ENCODE data around the gene PLB1. TPM values are rescaled to one million over a fixed set of nuclear protein-coding genes. Genes with fewer than 3 reads are reported as not detected.

PLB1 gene
- total RNA-seq, 1 experiment from 2014 or later, result 0.40 TPM

GRCh38 chr2:28533044-28533680, 37.3 kb downstream of the PLB1 start:
- H3K36me3 ChIP-seq (ENCODE audit: low read depth, low read length), result no peaks in the 10 kb centered on the region
- H3K4me3 ChIP-seq (ENCODE audit: low read length), result no peak overlapping the region
- H3K4me2 ChIP-seq (ENCODE audit: low read length), result no peak overlapping the region
- H3K9ac ChIP-seq (ENCODE audit: low read length), result no peak overlapping the region
- TF ChIP-seq CTCF (conservative IDR thresholded peaks at IDR 0.05; ENCODE audit: low read depth, low read length), result no peak
- no peak for TF ChIP-seq EZH2 (IDR thresholded peaks at IDR 0.05; ENCODE audit: low read length, unreplicated experiment)
- TF ChIP-seq EZH2phosphoT487 (IDR thresholded peaks at IDR 0.05; ENCODE audit: borderline replicate concordance, low read length), result no peak
- H2AFZ ChIP-seq (ENCODE audit: low read length), result no peak overlapping the region
- CTCF ChIA-PET, result no interaction called here
- H3K9me3 ChIP-seq (ENCODE audit: low read length), result no peaks in the 10 kb centered on the region
- no peaks in the 10 kb centered on the region for H3F3A ChIP-seq (ENCODE audit: low read length, unreplicated experiment)
- BruUV-seq (replicated peaks), result no TSS peak
- DNase-seq, result no peak
- POLR2A ChIA-PET (ENCODE audit: unreplicated experiment), result no interaction called here
- H3K27me3 ChIP-seq (ENCODE audit: low read length), result no peaks in the 10 kb centered on the region
- no peaks in the 10 kb centered on the region for H4K20me1 ChIP-seq (ENCODE audit: low read length)
- no peaks in the 10 kb centered on the region for H3K4me1 ChIP-seq (ENCODE audit: insufficient read depth, low read length)
- ATAC-seq, result no peak
- intact Hi-C loops (cut with micrococcal nuclease), result no loop called here
- H3K79me2 ChIP-seq (ENCODE audit: low read length), result no peaks in the 10 kb centered on the region
- H3K9me2 ChIP-seq (replicated peaks; ENCODE audit: low read length), result no peaks in the 10 kb centered on the region
- no peak overlapping the region for H3K27ac ChIP-seq (ENCODE audit: low read length)

GRCh38 chr2:28534817-28535216, 39.0 kb downstream of the PLB1 start:
- no peak for DNase-seq
- no peaks in the 10 kb centered on the region for H3K36me3 ChIP-seq (ENCODE audit: low read depth, low read length)
- H3K9me3 ChIP-seq (ENCODE audit: low read length), result no peaks in the 10 kb centered on the region
- TF ChIP-seq CTCF (conservative IDR thresholded peaks at IDR 0.05; ENCODE audit: low read depth, low read length), result no peak
- no peak for TF ChIP-seq EZH2 (IDR thresholded peaks at IDR 0.05; ENCODE audit: low read length, unreplicated experiment)
- no peak for TF ChIP-seq EZH2phosphoT487 (IDR thresholded peaks at IDR 0.05; ENCODE audit: borderline replicate concordance, low read length)
- H3K79me2 ChIP-seq (ENCODE audit: low read length), result no peaks in the 10 kb centered on the region
- no peak overlapping the region for H3K9ac ChIP-seq (ENCODE audit: low read length)
- H4K20me1 ChIP-seq (ENCODE audit: low read length), result no peaks in the 10 kb centered on the region
- no peak overlapping the region for H3K4me3 ChIP-seq (ENCODE audit: low read length)
- POLR2A ChIA-PET (ENCODE audit: unreplicated experiment), result no interaction called here
- no peak overlapping the region for H2AFZ ChIP-seq (ENCODE audit: low read length)
- no peak for ATAC-seq
- no TSS peak for BruUV-seq (replicated peaks)
- H3K4me2 ChIP-seq (ENCODE audit: low read length), result no peak overlapping the region
- no peaks in the 10 kb centered on the region for H3K4me1 ChIP-seq (ENCODE audit: insufficient read depth, low read length)
- H3K9me2 ChIP-seq (replicated peaks; ENCODE audit: low read length), result no peaks in the 10 kb centered on the region
- H3F3A ChIP-seq (ENCODE audit: low read length, unreplicated experiment), result no peaks in the 10 kb centered on the region
- intact Hi-C loops (cut with micrococcal nuclease), result no loop called here
- CTCF ChIA-PET, result no interaction called here
- H3K27me3 ChIP-seq (ENCODE audit: low read length), result no peaks in the 10 kb centered on the region
- no peak overlapping the region for H3K27ac ChIP-seq (ENCODE audit: low read length)

DNA sequence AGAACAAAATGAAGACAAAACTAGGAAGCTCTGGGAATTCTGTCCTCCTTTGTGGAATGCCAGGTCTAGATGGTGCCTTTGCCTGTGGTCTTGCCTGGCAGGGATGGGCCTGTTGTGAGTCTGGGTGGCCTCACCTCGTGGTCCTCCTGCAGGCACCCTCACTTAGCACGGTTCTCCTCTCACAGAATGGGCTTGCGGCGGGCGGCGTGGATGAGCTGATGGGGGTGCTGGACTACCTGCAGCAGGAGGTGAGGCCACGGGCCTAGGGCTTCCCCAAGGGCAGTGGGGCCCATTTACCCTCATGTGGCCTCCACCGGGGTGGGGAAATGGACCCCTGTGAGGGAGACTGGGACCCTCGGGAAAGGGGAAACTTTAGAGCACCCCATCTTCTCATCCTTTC, 42.3 kb downstream of the PLB1 start:
- Histone ChIP-seq H3K9ac (ENCODE audit: low read length) (no peak overlapping the region), H3K79me2 (ENCODE audit: low read length) (no peaks in the 10 kb centered on the region), H3K27me3 (ENCODE audit: low read length) (no peaks in the 10 kb centered on the region), H3K4me2 (ENCODE audit: low read length) (no peak overlapping the region), H3K9me2 (replicated peaks; ENCODE audit: low read length) (no peaks in the 10 kb centered on the region), H3K4me3 (ENCODE audit: low read length) (no peak overlapping the region), H2AFZ (ENCODE audit: low read length) (no peak overlapping the region), H3K4me1 (ENCODE audit: insufficient read depth, low read length) (no peaks in the 10 kb centered on the region), H3K9me3 (ENCODE audit: low read length) (no peaks in the 10 kb centered on the region), H3F3A (ENCODE audit: low read length, unreplicated experiment) (no peaks in the 10 kb centered on the region), H3K36me3 (ENCODE audit: low read depth, low read length) (no peaks in the 10 kb centered on the region), H4K20me1 (ENCODE audit: low read length) (no peaks in the 10 kb centered on the region), H3K27ac (ENCODE audit: low read length) (no peak overlapping the region)
- no peak for DNase-seq
- BruUV-seq (replicated peaks), result no TSS peak
- ATAC-seq, result no peak
- TF ChIP-seq CTCF (conservative IDR thresholded peaks at IDR 0.05; ENCODE audit: low read depth, low read length) (no peak), EZH2phosphoT487 (IDR thresholded peaks at IDR 0.05; ENCODE audit: borderline replicate concordance, low read length) (no peak), EZH2 (IDR thresholded peaks at IDR 0.05; ENCODE audit: low read length, unreplicated experiment) (no peak)
- POLR2A ChIA-PET (ENCODE audit: unreplicated experiment), result interaction anchor here (0.5 kb wide), 1 partner anchor 412 kb away, joined by 5 read pairs; no protein-coding TSS in a partner anchor
- intact Hi-C loops (cut with micrococcal nuclease), result no loop called here
- CTCF ChIA-PET, result no interaction called here
